HUES64 (cell line): ENCODE results near the gene TRIM71.
A peak's percentile ranks its signal among the peaks of the same experiment; 100 is the strongest.
"Not testable (repeated sequence)": the region's sequence is repeated elsewhere in the genome, so short reads cannot be mapped to it uniquely, and the experiment has no call there.

ENCODE experiments used
- H3K27ac ChIP-seq: 2 replicates; pipeline ENCODE4 v1.7.0; 2013; ENCODE audit warnings: low read depth, low read length, inconsistent platforms
- H3K27me3 ChIP-seq: 2 replicates; pipeline ENCODE4 v1.6.1; 2013; ENCODE audit warnings: mild to moderate bottlenecking, low read length; ENCODE audit not compliant: insufficient read depth
- H3K36me3 ChIP-seq: 2 replicates; pipeline ENCODE4 v1.6.1; 2013; ENCODE audit warnings: mild to moderate bottlenecking, low read length; ENCODE audit not compliant: insufficient read depth
- H3K4me1 ChIP-seq: 2 replicates; pipeline ENCODE4 v1.6.1; 2013; ENCODE audit warnings: mild to moderate bottlenecking, low read length, moderate library complexity; ENCODE audit not compliant: insufficient read depth
- H3K4me3 ChIP-seq: 2 replicates; pipeline ENCODE4 v1.5.1; 2013; ENCODE audit warnings: mild to moderate bottlenecking, low read length, moderate library complexity
- H3K9ac ChIP-seq: 2 replicates; pipeline ENCODE4 v1.6.1; 2013; ENCODE audit warnings: mild to moderate bottlenecking, low read depth, low read length
- H3K9me3 ChIP-seq: 2 replicates; pipeline ENCODE4 v1.6.1; 2013; ENCODE audit warnings: low read depth, low read length; ENCODE audit not compliant: insufficient read depth
- WGBS: fragments of 150-250, 120-280 bp; methylation state at CpG from one replicate; pipeline ENCODE4 v1.1.7; 2013; ENCODE audit warnings: missing lambda C conversion rate; 5-methylcytosine and 5-hydroxymethylcytosine counted together

The TRIM71 gene

GRCh38 chr3:32797776-32798175 lies 20.0 kb upstream of the TRIM71 start:
- WGBS = 95% methylated on average over 1 of the region's 2 CpGs
- no peak overlapping the region for H3K9ac ChIP-seq
- H3K9me3 ChIP-seq = no peaks in the 10 kb centered on the region
- peaks cover 16% of the 10 kb centered on the region for H3K4me1 ChIP-seq
- no peak overlapping the region for H3K4me3 ChIP-seq
- H3K36me3 ChIP-seq = no peaks in the 10 kb centered on the region
- H3K27me3 ChIP-seq = no peaks in the 10 kb centered on the region
- no peak overlapping the region for H3K27ac ChIP-seq

DNA sequence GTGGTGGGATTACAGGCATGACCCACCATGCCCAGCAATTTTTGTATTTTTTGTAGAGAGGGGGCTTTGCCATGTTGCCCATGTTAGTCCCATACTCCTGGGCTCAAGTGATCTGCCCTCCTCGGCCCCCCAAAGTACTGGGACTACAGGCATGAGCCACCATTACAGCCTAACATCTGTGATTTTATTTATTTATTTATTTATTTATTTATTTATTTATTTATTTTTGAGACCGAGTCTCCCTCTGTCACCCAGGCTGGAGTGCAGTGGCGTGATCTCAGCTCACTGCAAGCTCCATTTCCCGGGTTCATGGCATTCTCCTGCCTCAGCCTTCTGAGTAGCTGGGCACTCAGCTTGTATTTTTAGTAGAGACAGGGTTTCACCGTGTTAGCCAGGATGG lies 16.4 kb upstream of the TRIM71 start:
- H3K9ac ChIP-seq, H3K27me3 ChIP-seq, H3K27ac ChIP-seq, H3K36me3 ChIP-seq, H3K9me3 ChIP-seq, H3K4me3 ChIP-seq: not testable (repeated sequence)
- 91% methylated on average over 5 of the region's 5 CpGs for WGBS
- H3K4me1 ChIP-seq = peaks cover 10% of the 10 kb centered on the region

DNA sequence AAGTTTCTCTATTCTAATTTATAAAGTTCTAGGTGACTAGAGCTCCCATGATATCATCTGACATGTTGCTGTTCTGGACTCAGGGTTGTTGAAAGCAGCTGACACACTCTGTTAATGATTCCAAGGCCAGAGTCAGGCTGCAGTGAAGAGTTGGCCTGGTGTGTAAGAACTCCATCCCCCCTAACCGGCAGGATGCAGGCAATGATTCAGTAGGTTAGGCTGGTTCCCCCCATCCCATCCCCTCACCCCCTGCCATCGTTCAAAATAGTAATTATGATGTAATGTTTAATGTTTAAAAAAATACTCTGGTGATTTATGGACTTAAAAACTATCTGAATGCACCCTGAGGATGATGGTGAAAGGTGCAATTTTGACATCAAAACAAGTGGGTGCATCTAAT lies 4.6 kb upstream of the TRIM71 start:
- Histone ChIP-seq H3K9ac (no peak overlapping the region), H3K4me3 (no peak overlapping the region), H3K4me1 (peaks cover 32% of the 10 kb centered on the region), H3K9me3 (no peaks in the 10 kb centered on the region), H3K27me3 (no peaks in the 10 kb centered on the region), H3K27ac (no peak overlapping the region), H3K36me3 (peaks cover 6% of the 10 kb centered on the region; the same call in 1 of the 2 replicates)
- WGBS = 40% methylated on average over 1 of the region's 2 CpGs

- Histone ChIP-seq H3K27ac (peak overlapping the region; percentile 88; the same call in 1 of the 2 replicates), H3K27me3 (no peaks in the 10 kb centered on the region), H3K4me1 (peaks cover 32% of the 10 kb centered on the region), H3K4me3 (peak overlapping the region; percentile 99), H3K9ac (peak overlapping the region; percentile 31; the same call in 1 of the 2 replicates), H3K9me3 (no peaks in the 10 kb centered on the region; the same call in 1 of the 2 replicates), H3K36me3 (peaks cover 16% of the 10 kb centered on the region)
- whole genome bisulfite sequencing = 29% methylated on average over 5 of the region's 6 CpGs
These were observed 3.4 kb upstream of the TRIM71 start for GRCh38 chr3:32814361-32814760.

DNA sequence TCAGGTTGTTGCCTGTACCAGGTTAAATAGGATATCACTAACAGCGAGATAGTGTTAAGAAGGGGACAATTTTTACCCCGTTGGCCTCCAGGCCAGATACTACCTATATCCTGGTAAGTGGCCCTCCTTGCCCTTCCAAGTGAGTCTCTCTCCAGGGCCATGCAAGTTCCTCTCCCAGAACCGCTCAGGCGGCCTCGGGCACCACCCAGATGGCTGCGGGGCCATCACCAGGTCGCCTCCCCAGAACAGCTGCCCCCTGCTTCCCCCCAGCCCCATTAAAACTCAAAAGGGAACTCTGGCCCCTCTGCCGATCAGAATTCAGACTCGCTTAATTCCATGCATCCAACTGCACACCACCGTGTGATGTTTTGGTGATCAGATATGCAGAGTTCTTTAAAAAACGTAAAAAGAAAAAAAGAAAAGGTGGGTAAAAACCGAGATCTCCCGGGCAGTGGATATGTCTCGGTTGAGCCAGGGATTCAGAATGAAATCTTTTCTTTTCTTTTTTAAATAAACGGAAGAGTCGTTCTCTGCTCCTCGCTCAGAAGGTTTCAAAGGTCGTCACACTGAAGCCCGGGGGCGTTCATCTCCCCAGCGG lies 1.9 kb upstream of the TRIM71 start:
- Histone ChIP-seq H3K4me3 (peak overlapping the region; percentile 99), H3K9me3 (no peaks in the 10 kb centered on the region; the same call in 1 of the 2 replicates), H3K27me3 (no peaks in the 10 kb centered on the region), H3K36me3 (peaks cover 31% of the 10 kb centered on the region), H3K9ac (peak overlapping the region; percentile 76), H3K27ac (peak overlapping the region; percentile 88), H3K4me1 (peaks cover 32% of the 10 kb centered on the region)
- WGBS = 1% methylated on average over 21 of the region's 21 CpGs

GRCh38 chr3:32816439-32817256 lies 1.1 kb upstream of the TRIM71 start:
- H3K27me3 ChIP-seq = no peaks in the 10 kb centered on the region
- H3K9me3 ChIP-seq = no peaks in the 10 kb centered on the region; the same call in 1 of the 2 replicates
- peak overlapping the region; percentile 98 for H3K9ac ChIP-seq
- peak overlapping the region; percentile 100 for H3K27ac ChIP-seq
- H3K4me3 ChIP-seq = peak overlapping the region; percentile 99
- peaks cover 32% of the 10 kb centered on the region for H3K4me1 ChIP-seq
- under 1% methylated on average over 82 of the region's 85 CpGs for whole genome bisulfite sequencing
- H3K36me3 ChIP-seq = peaks cover 37% of the 10 kb centered on the region

GRCh38 chr3:32817257-32817557 lies 590 bp upstream of the TRIM71 start:
- Histone ChIP-seq H3K9ac (peak overlapping the region; percentile 98), H3K4me3 (peak overlapping the region; percentile 99), H3K4me1 (peaks cover 36% of the 10 kb centered on the region), H3K9me3 (no peaks in the 10 kb centered on the region; the same call in 1 of the 2 replicates), H3K27me3 (no peaks in the 10 kb centered on the region), H3K27ac (peak overlapping the region; percentile 100), H3K36me3 (peaks cover 37% of the 10 kb centered on the region)
- under 1% methylated on average over 49 of the region's 49 CpGs for WGBS

GRCh38 chr3:32818229-32818969 lies 602 bp downstream of the TRIM71 start:
- H3K9me3 ChIP-seq = no peaks in the 10 kb centered on the region; the same call in 1 of the 2 replicates
- peak overlapping the region; percentile 100 for H3K27ac ChIP-seq
- WGBS = under 1% methylated on average over 111 of the region's 111 CpGs
- no peaks in the 10 kb centered on the region for H3K27me3 ChIP-seq
- H3K4me3 ChIP-seq = peak overlapping the region; percentile 99
- H3K4me1 ChIP-seq = peaks cover 39% of the 10 kb centered on the region
- peaks cover 49% of the 10 kb centered on the region for H3K36me3 ChIP-seq
- peak overlapping the region; percentile 98 for H3K9ac ChIP-seq

- peak overlapping the region; percentile 98 for H3K9ac ChIP-seq
- peak overlapping the region; percentile 100 for H3K27ac ChIP-seq
- under 1% methylated on average over 25 of the region's 25 CpGs for WGBS
- H3K36me3 ChIP-seq = peaks cover 51% of the 10 kb centered on the region
- no peaks in the 10 kb centered on the region; the same call in 1 of the 2 replicates for H3K9me3 ChIP-seq
- no peaks in the 10 kb centered on the region for H3K27me3 ChIP-seq
- H3K4me3 ChIP-seq = peak overlapping the region; percentile 99
- peaks cover 37% of the 10 kb centered on the region for H3K4me1 ChIP-seq
These were observed 1.2 kb downstream of the TRIM71 start for GRCh38 chr3:32818970-32819511.

DNA sequence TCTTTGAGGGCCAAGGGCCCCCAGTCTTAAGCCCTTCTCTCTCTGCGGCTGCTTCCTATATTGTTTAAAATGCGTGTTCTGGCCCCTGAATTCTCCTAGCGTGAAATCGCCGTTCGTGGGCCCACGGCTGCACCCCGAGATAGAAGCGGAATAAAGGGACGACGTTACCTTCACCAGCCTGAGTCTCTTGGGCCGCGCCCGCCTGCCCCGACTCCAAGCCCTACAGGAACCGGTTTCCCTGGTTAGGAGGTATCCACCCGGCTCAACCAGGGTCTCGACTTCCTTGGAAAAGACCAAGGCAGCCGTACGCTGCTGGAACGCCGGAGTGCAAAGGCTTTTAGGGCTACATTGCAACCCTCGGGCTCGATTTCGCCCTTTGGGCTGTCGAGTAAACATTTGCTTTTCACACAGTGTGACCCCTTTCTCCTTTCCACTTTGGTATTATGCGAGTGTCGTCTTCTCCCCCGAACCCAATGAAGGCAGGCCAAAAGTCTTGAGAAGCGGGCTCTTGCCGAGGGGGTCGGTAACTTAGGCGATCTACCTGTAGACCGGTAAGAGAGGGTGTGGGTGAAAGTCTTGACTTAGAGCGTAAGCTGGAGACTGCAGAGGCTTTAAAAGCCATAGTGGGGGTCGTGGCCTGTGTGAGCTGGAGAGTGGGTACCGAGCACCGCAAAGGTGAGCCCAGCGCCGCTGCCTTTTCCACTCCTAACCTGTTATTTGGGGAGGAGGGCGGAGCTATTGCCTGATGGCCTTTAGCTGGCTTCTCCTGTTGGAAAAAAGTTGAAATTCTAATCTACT lies 2.0 kb downstream of the TRIM71 start:
- peak overlapping the region; percentile 99 for H3K4me3 ChIP-seq
- H3K9me3 ChIP-seq = no peaks in the 10 kb centered on the region; the same call in 1 of the 2 replicates
- WGBS = under 1% methylated on average over 41 of the region's 41 CpGs
- peaks cover 51% of the 10 kb centered on the region for H3K36me3 ChIP-seq
- peak overlapping the region; percentile 98 for H3K9ac ChIP-seq
- peak overlapping the region; percentile 100 for H3K27ac ChIP-seq
- H3K27me3 ChIP-seq = no peaks in the 10 kb centered on the region
- H3K4me1 ChIP-seq = peaks cover 35% of the 10 kb centered on the region
